ENCODE measurements around the gene SLC12A8.

DNA sequence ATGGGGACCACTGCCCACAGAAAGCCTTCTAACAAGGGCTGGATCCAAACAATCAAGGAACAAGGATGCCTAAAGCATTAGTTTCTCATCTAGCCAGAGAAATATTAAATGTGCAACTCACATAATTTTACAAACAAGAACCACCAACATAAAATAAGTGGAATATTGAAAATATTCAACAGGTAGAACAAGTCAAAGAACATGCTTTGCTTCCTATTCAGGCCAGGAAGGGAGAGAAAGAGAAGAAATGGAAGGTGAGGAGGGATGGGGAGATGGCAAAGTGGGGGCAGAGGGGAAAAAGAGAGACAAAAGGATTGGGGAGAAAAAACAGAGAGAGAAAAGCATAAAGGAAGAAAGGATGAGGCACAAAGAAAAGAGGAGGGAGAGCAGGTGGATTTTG is 63.1 kb downstream of the SLC12A8 start:
- TF ChIP-seq, protein P1, sequence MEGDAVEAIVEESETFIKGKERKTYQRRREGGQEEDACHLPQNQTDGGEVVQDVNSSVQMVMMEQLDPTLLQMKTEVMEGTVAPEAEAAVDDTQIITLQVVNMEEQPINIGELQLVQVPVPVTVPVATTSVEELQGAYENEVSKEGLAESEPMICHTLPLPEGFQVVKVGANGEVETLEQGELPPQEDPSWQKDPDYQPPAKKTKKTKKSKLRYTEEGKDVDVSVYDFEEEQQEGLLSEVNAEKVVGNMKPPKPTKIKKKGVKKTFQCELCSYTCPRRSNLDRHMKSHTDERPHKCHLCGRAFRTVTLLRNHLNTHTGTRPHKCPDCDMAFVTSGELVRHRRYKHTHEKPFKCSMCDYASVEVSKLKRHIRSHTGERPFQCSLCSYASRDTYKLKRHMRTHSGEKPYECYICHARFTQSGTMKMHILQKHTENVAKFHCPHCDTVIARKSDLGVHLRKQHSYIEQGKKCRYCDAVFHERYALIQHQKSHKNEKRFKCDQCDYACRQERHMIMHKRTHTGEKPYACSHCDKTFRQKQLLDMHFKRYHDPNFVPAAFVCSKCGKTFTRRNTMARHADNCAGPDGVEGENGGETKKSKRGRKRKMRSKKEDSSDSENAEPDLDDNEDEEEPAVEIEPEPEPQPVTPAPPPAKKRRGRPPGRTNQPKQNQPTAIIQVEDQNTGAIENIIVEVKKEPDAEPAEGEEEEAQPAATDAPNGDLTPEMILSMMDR (IDR thresholded peaks at IDR 0.05), result no peak
- TF ChIP-seq POLR2A (IDR thresholded peaks at IDR 0.05), result no peak
